Stimulated activated CD8-positive, alpha-beta memory T cell treated with anti-CD3 and anti-CD28 coated beads, Interleukin-15, amount 100 ng/mL, for 4 hours (primary cell): ENCODE data around the gene PTPRG.
"Not testable (repeated sequence)": the region's sequence is repeated elsewhere in the genome, so short reads cannot be mapped to it uniquely, and the experiment has no call there.

Experiments
- DNase-seq, 2 donors: peaks; one replicate each; pipeline ENCODE4 v3.0.0-alpha.2; 2020; ENCODE audit warnings: low read depth in 2 of 2

PTPRG gene

DNA sequence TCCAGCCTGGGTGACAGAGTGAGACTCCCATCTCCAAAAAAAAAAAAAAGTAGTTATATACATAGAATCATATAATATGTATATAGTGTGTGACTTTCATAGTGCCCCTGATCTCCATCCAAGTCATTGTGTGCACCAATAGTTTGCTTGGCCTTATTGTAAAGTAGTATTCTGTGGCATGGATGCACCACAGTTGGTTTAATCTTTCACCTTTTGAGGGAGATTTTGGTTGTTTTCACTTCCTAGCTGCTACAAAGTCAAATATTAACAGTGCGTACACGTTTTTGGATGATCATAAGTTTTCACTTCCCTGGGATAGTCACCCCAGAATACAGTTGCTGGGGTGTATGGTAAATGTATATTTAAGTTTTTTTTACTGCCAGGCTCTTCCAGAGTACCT, 162.8 kb downstream of the PTPRG start:
- no peak for DNase-seq

DNA sequence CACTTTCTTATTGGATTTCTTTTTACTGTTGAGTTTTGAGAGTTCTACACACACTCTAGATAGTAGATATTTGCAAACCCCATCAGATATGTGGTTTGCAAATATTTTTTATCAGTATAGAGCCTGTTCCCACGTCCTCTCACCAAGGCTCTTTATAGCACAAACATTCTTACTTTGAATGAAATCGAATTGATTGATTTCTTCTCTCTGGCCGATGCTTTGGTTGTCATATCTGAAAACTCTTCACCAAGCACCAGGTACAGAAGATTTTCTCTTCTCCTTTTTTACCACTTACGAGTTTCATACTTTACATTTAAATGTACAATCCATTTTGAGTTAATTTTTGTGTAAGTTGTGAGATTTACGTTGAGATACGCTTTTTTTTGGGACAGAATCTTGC, 163.4 kb downstream of the PTPRG start:
- DNase-seq, result no peak

DNA sequence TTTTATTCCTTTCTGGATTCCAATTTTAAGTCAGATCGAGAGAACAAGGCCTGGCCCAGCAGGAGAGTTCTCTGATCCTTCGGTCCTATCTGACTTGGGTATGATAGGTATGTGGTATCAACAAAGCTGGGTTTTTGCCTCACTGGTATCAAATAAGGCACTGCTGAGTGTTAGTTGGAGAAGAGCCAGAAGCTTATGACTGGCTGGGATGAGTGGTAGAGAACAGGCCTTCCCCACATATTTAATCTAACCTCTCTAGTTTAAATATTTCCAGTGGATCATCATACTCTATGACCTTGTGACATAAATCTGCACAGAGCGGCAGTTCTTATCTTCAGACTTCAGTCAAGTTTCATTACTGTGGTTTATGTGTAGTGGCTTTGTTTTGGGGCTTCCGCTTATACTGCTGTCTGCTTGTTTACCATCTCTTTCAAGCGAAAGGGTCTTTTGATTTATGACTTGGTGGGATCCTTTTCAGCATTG, 164.5 kb downstream of the PTPRG start:
- DNase-seq, result no peak

DNA sequence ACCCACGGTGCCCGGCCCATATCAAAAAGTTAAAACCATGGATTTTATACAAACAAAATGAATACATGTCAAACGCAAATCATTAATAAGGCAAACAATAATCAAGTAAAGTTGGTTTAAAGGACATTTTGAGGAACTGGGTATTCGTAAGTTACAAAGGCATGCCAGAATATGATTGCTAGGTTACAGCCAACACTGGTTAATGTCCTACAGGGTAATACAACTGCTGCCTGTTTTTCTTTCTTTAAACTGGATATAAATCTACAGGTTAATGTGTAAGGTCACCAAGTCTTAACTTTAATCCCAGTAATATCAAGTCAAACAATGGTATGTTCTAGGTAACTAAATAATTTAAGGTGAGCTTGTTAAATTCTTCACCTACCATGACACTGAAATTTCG, 166.1 kb downstream of the PTPRG start:
- DNase-seq, result no peak

DNA sequence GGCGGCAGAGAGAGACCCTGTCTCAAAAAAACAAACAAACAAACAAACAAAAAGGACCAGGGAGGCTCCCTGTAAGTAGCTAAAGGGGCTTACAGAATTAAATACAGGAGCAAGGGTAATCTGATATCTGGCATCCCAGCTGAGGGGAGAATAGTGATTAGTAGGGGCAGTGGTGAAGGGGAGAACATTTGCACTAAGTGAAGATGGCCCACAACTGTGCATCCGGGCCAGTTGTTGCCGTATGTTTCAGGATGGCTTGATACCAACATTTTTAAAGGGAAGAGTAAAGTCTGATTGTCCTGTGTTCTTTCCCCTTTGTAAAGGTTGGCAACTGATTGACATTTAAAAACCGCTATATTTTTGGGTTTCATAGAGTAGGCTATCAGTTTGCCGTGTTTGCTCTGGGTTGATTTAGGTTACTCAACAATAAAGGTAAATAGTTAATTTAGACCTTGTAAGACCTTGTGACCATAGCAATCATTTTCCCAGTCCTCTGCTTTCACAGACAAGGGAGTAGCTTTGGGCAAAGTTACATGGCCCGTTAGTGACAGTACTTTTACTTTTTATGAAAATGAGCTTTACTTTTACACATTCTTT, 167.8 kb downstream of the PTPRG start:
- no peak for DNase-seq

DNA sequence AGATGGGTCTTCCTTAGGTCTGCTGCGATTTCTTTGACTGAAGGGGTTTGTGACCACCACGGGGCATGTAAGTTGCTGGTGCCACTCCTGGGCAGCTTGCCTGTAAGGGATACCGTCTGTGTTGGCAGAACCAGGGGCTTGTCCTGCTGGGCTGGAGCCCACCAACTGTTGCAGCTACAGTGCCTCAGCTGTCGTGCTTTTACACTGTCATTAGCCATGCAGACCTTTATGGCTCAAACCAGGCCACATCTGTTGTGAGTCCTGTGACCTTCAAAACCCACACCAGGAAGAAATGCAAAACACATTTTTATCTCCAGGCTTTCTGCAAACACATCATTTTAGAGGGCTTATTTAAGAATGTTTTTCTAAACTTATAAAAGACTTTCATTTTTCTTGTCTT, 168.7 kb downstream of the PTPRG start:
- no peak for DNase-seq

DNA sequence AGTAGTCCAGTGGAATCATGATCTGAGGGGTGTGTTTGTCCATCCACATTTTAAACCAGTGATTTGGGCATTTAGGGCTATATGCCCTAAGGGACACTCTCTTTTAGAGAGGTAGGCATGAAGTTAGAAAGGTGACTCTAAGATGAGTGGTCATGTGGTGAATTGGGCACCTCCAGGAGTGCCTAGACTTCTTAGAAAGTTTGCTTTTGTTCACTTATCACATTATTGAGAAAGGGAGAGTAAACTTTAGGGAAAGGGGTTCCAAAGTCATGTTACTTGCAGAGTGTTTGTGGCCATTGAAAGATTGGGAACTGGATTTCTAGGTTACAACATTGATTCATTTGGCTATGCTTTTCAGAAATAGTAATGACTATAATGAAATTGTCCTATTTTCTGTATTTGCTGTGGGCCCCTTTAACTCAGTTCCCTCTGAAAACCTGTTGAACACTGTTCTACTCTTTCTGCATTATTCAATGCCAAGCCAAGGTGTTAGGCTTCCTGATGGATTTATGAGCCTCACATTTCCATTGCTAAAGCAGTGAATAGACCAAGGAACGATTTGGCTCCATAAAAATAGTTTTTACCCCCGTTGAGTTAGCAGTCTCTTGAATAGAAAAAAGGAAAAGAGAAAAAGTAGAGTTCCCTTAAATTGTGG, 169.3 kb downstream of the PTPRG start:
- DNase-seq, result no peak

DNA sequence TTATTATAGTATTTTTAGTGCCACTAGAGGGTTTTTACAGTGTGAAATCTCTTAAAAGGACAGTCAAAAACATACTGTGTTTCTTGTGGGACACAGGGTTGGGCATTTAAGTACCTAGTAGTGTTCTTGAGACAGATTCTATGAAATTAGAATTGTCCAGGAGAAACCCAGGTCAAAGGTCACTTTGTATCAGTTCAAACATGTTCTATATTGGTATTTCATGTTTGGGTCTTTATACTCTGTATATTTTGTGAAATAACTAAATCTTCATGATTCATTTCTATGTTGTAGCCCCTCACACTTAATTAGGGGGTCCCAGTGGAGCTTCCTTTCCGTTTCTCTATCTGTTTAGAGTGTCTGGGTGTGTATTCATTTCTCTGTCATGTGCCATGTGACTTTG, 171.6 kb downstream of the PTPRG start:
- DNase-seq, result no peak

DNA sequence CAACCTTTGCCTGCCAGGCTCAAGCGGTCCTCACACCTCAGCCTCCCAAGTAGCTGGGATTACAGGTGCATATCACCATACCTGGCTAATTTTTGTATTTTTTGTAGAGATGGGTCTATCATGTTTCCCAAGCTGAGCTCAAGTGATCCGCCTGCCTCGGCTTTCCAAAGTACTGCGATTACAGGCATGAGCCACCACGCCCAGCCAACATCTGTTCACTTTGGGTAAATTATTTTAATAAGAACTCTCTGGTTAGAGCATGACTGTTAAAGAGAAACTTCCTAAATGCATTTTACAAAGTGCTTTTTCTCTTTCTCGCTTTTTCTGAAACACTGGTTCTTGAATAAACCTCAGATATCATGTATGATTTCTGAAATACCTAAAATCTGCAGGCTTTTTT, 172.5 kb downstream of the PTPRG start:
- DNase-seq, result no peak

DNA sequence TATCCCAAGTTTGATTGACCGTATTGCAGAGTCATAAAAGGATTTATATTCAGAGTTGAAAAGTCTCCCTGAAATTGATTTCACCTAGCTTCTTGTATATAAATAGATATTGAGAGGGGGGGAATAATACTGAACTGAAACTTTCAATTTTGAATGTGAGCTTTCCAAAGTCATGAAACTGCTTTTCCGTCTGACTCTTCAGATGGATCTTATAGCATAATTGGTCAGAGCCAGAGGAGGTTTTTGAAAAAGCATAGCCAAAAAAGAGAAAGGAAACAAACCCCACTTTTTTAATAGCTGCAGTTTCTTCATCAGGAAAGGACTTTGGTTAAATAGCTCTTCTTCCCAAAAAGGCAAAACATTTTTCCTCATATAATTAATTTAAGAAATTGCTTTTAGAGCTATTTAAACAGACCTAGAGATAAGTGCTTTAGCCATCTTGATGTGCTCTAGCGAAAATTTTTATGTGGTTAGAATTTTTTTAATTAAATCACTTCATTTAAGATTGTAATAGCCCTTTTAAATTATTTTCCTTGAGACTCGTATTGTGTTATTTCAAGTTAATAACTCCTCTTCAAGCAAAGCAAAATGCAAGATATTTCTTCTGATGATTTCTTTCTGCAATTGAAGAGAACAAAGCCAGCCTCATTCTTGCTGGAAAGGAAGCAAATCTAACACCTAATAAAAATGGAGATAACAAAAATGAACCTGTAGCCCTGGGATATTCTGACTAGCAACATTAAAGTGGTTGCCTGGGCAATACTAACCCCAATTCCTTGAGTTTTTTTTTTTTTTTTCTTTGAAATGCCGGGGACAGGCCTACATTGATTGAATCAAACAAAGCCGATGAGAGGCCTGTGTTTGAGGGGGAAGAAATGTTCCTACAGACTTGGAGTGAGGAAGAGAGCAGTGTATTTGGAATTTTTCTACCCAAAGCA, 173.6 kb downstream of the PTPRG start:
- no peak for DNase-seq

DNA sequence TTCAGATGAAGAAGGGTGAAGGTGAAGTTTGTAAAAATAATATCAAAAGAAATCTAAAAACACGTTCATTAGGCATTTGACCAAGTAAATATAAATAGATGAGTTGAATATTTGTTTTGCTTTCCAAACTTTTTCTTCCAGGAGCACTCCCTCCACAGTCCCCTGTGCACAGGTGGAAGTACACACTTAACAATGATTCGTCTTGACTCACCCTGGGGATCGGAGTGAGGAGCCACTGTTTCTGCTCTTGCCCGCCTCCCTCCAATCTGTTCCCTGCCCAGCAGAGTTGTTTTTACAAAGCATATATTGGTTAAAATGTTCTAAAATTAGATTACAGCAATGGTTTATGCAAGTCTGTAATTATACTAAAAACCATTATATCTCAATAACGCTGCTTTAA, 175.1 kb downstream of the PTPRG start:
- DNase-seq, result no peak

DNA sequence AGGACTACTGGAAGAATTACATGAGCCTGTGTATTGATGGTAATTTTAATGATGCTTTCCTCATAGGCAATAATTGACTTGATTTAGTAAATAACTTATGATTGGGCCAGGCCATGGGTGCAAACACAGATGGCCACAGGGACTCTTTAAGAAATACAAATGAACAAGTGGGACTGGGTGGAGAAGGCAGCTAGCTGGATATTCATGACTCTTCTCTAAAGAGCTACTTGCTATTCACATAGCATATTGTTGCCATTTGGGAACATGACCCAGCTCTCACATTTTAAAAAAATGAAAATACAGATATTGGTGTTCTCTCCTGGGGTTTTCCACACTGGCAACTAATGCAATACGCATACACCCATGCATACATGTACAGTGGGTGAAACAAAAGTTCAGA, 178.3 kb downstream of the PTPRG start:
- no peak for DNase-seq

DNA sequence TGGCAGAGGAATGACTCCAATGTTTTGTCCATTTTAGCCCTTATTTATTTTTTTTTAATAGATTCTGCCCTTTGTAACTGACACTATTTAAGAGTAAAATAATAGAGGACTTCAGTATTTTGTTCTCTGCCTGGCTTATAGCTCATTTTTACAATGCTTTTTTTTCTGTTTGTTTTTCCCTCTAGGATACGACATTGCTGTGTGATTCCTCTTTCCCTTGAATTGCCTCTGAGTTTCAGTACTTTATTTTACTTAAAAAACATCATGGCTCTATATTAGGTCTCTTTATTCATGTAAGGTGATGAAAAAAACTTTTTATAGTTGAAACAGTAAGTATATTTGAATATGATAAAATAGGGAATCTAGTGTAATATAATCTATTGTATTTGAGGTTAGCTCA, 179.1 kb downstream of the PTPRG start:
- no peak for DNase-seq

DNA sequence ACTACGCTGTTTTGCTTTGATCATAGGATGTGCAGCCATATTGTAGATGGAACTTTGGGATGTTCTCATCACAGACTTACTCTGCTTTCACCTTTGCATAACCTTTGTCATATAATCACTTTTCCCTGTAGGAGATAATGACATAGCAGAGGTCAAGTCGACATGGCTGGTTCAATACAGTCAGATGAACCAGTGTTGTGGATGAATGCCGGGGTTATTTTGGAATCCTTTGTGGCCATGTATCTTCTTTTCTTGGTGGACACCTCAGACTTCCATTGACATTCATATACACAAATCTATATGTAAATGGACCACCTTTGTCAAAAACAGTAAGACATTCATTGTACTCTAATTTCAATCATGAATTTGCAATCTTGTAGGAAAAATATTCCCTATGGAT, 180.2 kb downstream of the PTPRG start:
- DNase-seq, result no peak

DNA sequence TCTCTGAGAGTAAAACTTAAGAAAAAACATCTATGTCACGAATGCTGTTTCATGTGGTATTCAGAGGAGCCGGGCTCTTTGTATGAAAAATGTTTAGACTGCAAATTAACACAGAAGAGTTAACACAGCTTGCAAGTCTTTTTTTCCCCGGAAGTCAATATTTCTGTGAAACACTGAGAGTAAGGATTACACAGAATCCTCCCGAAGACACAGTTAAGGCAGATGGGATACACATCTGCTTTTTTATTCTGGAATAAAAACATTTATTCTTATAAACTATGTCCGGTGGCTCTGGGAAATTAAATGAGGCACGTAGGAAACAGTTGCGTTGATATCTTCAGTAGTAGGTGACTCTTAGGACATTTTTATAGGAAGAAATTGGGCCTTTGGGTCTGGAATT, 180.6 kb downstream of the PTPRG start:
- no peak for DNase-seq

DNA sequence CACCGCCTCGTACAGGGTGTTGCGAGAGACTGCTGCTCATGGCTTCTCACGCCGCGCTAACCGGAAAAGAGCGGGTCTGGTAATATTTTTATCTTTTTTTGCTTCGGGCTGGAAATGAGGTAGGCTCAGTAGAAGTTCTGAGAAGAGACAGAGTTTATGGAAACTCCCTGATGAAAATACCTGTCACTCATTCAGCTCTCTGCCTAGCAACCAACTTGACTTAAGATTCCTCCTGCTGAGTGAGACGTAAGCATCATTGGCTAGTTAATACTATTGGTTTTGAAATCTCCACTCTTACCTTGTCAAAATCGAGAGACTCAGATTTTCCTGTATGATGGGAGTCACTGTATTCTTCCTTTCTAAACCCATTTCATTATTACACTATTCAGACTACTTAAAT, 181.7 kb downstream of the PTPRG start:
- DNase-seq, result no peak

DNA sequence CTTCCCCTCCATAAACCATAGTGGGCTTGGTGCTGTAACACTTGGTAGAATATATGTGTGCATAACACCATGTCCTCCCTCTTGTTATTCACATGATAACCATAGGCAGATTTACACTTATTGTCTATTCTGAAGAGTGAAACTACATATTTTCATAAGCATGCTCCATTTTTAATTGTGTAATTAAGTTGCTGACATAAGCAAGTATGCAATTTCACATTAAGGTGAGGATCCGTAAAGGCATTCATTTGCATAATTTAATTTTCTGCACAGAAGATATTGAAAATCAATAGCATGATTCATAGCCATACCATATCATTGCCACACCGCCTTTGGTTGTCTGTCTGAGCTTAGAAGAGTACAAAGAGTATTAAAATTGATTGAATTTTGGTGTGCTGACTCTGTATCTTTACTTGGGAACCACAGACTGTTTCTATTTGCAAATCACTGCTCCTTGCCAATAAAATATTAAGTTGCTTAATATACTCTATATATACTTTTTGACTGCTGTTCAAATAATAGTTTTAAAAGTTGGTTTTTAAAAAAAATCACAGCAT, 182.4 kb downstream of the PTPRG start:
- DNase-seq, result no peak

DNA sequence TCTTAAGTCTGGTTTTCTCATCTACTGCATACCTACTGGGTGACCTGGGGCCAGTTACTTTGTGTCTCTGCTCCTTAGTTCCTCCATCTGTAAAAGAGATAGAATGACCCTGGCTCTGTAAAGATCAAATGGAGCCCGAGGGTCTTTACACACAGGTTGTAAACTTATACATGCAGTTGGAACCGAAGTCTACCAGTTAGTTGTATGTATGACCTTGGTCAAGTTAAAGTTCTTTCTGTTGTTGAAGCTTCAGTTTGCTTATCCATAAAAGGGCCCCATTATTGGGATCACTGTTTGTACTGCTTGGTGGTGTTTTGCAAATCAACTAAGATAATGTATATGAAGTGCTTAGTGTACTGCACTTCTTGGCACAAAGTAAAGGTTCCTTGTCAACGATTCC, 186.9 kb downstream of the PTPRG start:
- DNase-seq, result no peak

DNA sequence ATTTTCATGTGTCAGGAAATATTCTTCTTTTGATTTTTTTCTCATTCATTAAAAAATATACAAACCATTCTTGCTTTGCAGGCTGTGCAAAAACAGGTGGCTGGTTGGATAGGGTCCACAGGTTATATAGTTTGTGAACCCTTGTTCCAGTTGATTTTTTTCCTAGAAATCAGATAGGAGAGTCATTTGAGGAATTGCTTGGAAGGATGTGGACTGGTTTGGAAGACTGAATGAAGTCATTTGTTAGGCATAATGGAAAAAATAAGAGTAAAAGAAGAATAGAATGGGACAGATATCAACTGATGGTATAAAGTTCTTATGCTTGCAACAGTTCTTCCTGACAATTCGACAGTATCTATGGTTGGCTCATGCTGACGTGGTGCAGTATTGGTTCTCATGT, 189.4 kb downstream of the PTPRG start:
- DNase-seq, result no peak

DNA sequence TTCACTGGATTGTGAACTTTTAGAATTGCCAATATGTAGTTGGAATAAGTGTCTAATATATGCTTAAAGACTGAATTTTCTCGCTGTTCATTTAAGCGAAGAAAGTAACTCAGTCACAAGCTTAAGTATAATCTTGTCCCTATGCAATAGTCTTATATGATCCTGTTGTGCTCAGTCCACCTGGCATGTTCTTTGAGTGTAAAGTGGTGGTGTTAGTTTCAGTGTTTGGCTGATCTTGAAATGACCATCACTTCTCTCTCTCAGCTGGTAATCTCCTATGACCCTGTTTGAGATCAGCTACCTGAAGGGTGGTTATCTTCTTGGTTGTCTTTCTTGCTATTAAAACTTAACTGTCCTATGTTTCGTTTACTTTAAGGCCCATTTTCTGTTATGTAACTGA, 197.5 kb downstream of the PTPRG start:
- DNase-seq, result no peak

DNA sequence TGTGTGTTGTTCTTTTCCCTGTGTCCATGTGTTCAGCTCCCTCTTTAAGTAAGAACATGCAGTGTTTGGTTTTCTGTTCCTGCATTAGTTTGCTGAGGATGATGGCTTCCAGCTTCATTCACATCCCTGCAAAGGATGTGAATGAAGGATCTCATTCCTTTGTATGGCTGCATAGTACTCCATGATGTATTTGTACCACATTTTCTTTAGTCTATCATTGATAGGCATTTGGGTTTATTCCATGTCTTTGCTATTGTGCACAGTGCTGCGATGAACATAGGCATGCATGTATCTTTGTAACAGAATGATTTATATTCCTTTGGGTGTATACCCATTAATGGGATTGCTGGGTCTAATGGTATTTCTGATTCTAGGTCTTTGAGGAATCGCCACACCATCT, 199.4 kb downstream of the PTPRG start:
- not testable (repeated sequence) for DNase-seq

DNA sequence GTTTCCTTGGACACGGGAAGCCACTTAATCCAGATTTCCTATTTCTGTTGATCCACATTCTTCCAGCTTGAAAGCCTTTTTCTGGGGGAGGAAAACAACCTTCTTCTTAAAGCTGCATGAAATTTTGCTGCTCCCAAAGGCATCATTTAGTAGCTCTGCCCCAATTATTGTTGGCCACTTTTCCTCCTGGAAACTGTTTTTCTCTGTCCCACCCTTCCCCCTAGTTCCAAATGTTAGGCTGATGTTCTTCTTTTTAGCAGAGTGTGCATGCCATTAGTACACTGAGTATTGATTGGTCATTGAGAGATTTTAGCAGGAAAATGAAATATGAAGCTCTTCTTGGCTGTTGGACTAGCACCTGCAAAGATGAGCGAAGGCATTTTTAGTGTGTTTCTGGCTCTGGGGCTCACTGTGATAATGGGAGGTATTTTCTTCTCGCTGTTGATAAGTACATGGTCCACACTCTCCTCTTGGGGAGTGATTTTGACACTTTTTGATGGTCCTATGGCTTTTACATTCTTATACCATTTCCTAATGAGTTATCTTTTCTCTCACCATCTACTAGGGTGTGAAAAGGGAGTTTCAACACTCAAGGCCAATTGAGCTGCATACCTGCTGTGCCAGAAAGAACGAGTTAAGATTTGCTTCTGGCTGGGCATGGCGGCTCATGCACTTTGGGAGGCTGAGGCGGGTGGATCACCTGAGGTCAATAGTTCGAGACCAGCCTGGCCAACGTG, 200.5 kb downstream of the PTPRG start:
- no peak for DNase-seq
